ENCODE measurements around the gene CCDC120.

GRCh38 chrX:49110417-49110816, 51.6 kb downstream of the CCDC120 start:
- no peak for TF ChIP-seq CTCF (conservative IDR thresholded peaks at IDR 0.05; ENCODE audit: low read length)
- no peak for TF ChIP-seq EZH2phosphoT487 (IDR thresholded peaks at IDR 0.05; ENCODE audit: borderline replicate concordance)
